K562 (cell line): Measurements from ENCODE around the gene PSPH. TPM values are rescaled to one million over a fixed set of nuclear protein-coding genes. Genes with fewer than 3 reads are reported as not detected.

Experiments used
- ARID2 ChIP-seq: fragments of 450-650 bp; IDR thresholded peaks from 2 replicates; pipeline ENCODE4 v1.6.1; 2017; ENCODE audit warnings: antibody characterized with exemption, mild to moderate bottlenecking
- CREB1 ChIP-seq, 2 experiments: sonication (generic) in 1 of 2; formaldehyde crosslinking in 1 of 2; IDR thresholded peaks; 2 replicates each; pipeline versions ENCODE4 v1.6.1 to v1.8.0; 2012 to 2022; ENCODE audit warnings: inconsistent platforms in 1 of 2, mild to moderate bottlenecking in 1 of 2, missing genetic modification reagents in 1 of 2, moderate library complexity in 1 of 2
- ETV6 ChIP-seq, 3 experiments: fragments of 150-350 bp in 1 of 3; sonication (generic) in 1 of 3; formaldehyde crosslinking in 1 of 3; IDR thresholded peaks; 2 replicates each; pipeline versions ENCODE4 v1.6.1 to v1.8.0; 2014 to 2022; ENCODE audit warnings: borderline replicate concordance in 2 of 3, low read depth in 2 of 3, antibody characterized with exemption in 1 of 3, low read length in 1 of 3, mild to moderate bottlenecking in 1 of 3, missing genetic modification reagents in 1 of 3
- MAFK ChIP-seq: IDR thresholded peaks from 2 replicates; pipeline ENCODE4 v1.6.1; 2011; ENCODE audit warnings: low read length, improper control_type of control experiment
- NR2F6 ChIP-seq: fragments of 450-650 bp; formaldehyde crosslinking; IDR thresholded peaks from 2 replicates; pipeline ENCODE4 v1.4.0; 2020; ENCODE audit warnings: mild to moderate bottlenecking
- POLR3G ChIP-seq: IDR thresholded peaks from 2 replicates; pipeline ENCODE4 v1.6.1; 2011; ENCODE audit not compliant: insufficient read length, insufficient replicate concordance; ENCODE audit errors: extremely low read depth
- TAF9B ChIP-seq: fragments of 450-650 bp; IDR thresholded peaks from 2 replicates; pipeline ENCODE4 v1.6.1; 2018; ENCODE audit warnings: mild to moderate bottlenecking; ENCODE audit not compliant: partially characterized antibody
- ZBTB7A ChIP-seq: IDR thresholded peaks from 2 replicates; pipeline ENCODE4 v1.6.1; 2011; ENCODE audit warnings: low read depth, mild to moderate bottlenecking, low read length, moderate library complexity, borderline replicate concordance; ENCODE audit not compliant: control insufficient read depth
- ZNF324 ChIP-seq: fragments of 250-450 bp; sonication (Bioruptor Pico); IDR thresholded peaks from 2 replicates; pipeline ENCODE4 v1.4.0; 2020; ENCODE audit warnings: mild to moderate bottlenecking
- ZNF780A ChIP-seq: fragments of 250-450 bp; sonication (Bioruptor Pico); IDR thresholded peaks from 2 replicates; pipeline ENCODE4 v1.5.0; 2021; ENCODE audit warnings: mild to moderate bottlenecking
- polyA plus RNA-seq, 8 experiments: library from polyadenylated mRNA; depleted of rRNA in 4 of 8; stranded (reverse) in 5 of 8; unstranded in 3 of 8; fragments of >200 nt; fragmentation: Nextera tagmentation in 2 of 8; fragmentation: Illumina TruSeq in 1 of 8; extraction: Ambion mirVana in 2 of 8; extraction: Trizol in 1 of 8; gene quantifications; 2 replicates each; pipeline versions ENCODE4 v1.2.1 to v1.2.3, GENCODE V29; 2011 to 2014; ENCODE audit warnings: inconsistent platforms in 1 of 8, missing spikeins in 1 of 8
- total RNA-seq, 7 experiments: library from RNA; depleted of rRNA in 6 of 7; stranded (reverse); fragments of >200 nt in 6 of 7; fragmentation: Illumina TruSeq in 2 of 7; extraction: Trizol in 2 of 7; gene quantifications; 2 replicates each; pipeline versions ENCODE4 v1.2.1 to v1.2.3, GENCODE V29; 2011 to 2021; ENCODE audit warnings: low replicate concordance in 1 of 7
- TF ChIP-seq, protein P1 (sequence below), 3 experiments: fragments of 200-800 bp in 1 of 3; sonication (Bioruptor generic) in 1 of 3; sonication (generic) in 1 of 3; formaldehyde crosslinking in 1 of 3; IDR thresholded peaks; 2 replicates each; pipeline versions ENCODE4 v1.6.1 to v1.8.0; 2016 to 2022; ENCODE audit warnings: mild to moderate bottlenecking in 2 of 3, missing compliant biosample characterization in 2 of 3, missing genetic modification characterization in 2 of 3, missing genetic modification reagents in 1 of 3
- TF ChIP-seq, protein P2 (sequence below): fragments of 250-450 bp; sonication (Bioruptor Pico); IDR thresholded peaks from 2 replicates; pipeline ENCODE4 v1.4.0; 2020; ENCODE audit warnings: mild to moderate bottlenecking, moderate library complexity
- TF ChIP-seq, protein P3 (sequence below): fragments of 250-450 bp; sonication (Bioruptor Pico); IDR thresholded peaks from 2 replicates; pipeline ENCODE4 v1.5.0; 2021; ENCODE audit warnings: mild to moderate bottlenecking, moderate library complexity
- TF ChIP-seq, protein P4 (sequence below): fragments of 450-650 bp; IDR thresholded peaks from 2 replicates; pipeline ENCODE4 v1.6.1; 2016; ENCODE audit warnings: borderline replicate concordance

Gene PSPH
- total and polyA plus RNA-seq, 9 of the 15 experiments (the other 6 are each of a cell fraction or from before 2014, with no cell fraction given): 6.3 to 46.8 (median 20.2) TPM

DNA sequence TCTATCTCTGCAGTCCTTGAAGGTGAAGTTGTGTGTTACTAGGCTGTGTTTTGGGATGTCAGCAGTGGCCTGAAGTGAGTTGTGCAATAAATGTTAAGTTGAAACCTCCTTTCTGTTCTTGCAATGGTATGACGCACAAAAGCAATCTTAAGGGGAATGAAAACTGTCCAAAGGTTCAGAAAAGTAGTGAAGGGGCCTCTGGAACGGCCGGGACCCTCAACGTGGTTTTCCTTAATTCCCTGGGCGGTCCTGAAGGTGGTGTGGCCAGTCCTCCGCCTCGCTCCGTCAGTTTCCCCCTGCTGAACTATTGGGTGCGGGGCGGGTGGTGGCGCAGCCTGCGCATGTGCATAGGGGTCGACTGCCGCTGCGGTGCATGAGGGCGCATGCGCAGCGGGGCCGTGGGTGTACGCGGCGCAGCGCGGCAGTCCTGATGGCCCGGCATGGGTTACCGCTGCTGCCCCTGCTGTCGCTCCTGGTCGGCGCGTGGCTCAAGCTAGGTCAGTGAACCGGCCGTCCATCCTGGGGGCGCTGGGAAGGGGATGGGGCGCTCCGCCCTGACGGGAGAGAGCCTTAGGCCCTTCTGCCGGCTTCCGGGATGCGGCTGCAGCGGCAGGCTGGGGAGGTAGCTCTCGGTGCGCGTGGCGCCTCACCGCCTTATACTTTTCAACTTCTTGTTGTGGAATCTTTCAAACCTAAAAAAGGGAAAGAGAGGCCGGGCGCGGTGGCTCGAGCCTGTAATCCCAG lies 12.8 kb upstream of the PSPH start, which contains the start of gene SUMF2 (continued):
- TF ChIP-seq, protein P1, sequence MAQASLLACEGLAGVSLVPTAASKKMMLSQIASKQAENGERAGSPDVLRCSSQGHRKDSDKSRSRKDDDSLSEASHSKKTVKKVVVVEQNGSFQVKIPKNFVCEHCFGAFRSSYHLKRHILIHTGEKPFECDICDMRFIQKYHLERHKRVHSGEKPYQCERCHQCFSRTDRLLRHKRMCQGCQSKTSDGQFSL (CRISPR knock-in tag; IDR thresholded peaks at IDR 0.05): no peak
- TF ChIP-seq, protein P1 (tag; IDR thresholded peaks at IDR 0.05): no peak
- TF ChIP-seq ARID2 (no peak), CREB1 (IDR thresholded peaks at IDR 0.05) (peak; percentile 50), CREB1 (CRISPR knock-in tag; IDR thresholded peaks at IDR 0.05) (no peak), ZNF324 (CRISPR knock-in tag) (no peak), ZBTB7A (no peak), ETV6 (IDR thresholded peaks at IDR 0.05; ENCODE audit: borderline replicate concordance in 1 of 2, low read depth in 2 of 2, low read length in 1 of 2) (no peak), ETV6 (CRISPR knock-in tag; IDR thresholded peaks at IDR 0.05; ENCODE audit: borderline replicate concordance) (no peak), TAF9B (peak; percentile 58), MAFK (no peak), ZNF780A (CRISPR knock-in tag) (peak; percentile 73; the same call in 1 of the 2 replicates), NR2F6 (CRISPR knock-in tag) (no peak; the same call in 1 of the 2 replicates), POLR3G (no peak)
- TF ChIP-seq, protein P2, sequence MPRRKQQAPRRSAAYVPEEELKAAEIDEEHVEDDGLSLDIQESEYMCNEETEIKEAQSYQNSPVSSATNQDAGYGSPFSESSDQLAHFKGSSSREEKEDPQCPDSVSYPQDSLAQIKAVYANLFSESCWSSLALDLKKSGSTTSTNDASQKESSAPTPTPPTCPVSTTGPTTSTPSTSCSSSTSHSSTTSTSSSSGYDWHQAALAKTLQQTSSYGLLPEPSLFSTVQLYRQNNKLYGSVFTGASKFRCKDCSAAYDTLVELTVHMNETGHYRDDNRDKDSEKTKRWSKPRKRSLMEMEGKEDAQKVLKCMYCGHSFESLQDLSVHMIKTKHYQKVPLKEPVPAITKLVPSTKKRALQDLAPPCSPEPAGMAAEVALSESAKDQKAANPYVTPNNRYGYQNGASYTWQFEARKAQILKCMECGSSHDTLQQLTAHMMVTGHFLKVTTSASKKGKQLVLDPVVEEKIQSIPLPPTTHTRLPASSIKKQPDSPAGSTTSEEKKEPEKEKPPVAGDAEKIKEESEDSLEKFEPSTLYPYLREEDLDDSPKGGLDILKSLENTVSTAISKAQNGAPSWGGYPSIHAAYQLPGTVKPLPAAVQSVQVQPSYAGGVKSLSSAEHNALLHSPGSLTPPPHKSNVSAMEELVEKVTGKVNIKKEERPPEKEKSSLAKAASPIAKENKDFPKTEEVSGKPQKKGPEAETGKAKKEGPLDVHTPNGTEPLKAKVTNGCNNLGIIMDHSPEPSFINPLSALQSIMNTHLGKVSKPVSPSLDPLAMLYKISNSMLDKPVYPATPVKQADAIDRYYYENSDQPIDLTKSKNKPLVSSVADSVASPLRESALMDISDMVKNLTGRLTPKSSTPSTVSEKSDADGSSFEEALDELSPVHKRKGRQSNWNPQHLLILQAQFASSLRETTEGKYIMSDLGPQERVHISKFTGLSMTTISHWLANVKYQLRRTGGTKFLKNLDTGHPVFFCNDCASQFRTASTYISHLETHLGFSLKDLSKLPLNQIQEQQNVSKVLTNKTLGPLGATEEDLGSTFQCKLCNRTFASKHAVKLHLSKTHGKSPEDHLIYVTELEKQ (CRISPR knock-in tag): no peak
- TF ChIP-seq, protein P3, sequence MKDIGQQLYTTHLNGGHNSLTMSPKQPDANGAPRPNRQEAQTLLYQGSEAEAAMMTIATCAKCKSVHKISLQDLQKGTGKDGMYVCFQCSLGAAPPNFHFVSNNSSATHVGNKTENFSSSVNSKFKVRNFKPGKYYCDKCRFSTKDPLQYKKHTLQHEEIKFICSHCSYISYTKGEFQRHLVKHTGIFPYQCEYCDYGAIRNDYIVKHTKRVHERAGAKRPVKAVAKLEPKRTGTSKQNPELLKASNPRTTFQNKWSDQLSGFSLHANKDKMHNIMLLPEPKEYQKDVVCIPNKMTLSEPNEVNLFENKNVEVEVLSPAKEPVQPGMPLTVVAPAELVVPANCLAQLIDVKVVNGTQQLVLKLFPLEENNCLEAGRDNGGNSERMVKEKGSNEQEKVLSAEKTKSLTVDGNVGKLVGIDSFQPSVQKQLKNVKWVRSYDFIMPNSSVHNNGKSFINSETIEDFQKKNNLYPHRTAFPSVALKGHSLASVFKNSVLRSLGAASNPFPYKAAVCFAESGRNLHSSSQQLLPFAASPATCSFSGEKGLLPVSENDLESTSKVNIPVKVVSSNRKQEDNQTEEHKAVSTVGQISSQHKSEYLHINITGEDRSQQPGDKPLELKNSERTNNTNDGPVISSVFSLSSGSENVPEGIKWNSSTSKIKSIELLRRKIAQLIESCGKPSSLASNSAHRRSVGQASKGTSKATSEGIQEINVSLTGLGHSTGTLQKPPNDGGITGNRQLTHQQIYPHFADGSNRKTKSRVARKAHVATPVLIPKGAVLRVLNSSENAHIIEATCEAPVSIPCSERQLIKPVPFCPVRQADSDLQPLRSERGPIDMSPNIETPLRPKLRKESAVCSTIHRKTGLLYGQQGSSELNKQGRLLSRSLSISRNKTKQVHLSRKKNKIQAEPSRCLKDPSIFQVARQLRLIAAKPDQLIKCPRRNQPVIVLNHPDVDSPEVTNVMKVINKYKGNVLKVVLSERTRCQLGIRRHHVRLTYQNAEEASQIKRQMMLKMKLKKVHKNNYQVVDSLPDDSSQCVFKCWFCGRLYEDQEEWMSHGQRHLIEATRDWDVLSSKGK (CRISPR knock-in tag): peak; percentile 54; the same call in 1 of the 2 replicates
- TF ChIP-seq, protein P4, sequence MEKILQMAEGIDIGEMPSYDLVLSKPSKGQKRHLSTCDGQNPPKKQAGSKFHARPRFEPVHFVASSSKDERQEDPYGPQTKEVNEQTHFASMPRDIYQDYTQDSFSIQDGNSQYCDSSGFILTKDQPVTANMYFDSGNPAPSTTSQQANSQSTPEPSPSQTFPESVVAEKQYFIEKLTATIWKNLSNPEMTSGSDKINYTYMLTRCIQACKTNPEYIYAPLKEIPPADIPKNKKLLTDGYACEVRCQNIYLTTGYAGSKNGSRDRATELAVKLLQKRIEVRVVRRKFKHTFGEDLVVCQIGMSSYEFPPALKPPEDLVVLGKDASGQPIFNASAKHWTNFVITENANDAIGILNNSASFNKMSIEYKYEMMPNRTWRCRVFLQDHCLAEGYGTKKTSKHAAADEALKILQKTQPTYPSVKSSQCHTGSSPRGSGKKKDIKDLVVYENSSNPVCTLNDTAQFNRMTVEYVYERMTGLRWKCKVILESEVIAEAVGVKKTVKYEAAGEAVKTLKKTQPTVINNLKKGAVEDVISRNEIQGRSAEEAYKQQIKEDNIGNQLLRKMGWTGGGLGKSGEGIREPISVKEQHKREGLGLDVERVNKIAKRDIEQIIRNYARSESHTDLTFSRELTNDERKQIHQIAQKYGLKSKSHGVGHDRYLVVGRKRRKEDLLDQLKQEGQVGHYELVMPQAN: peak; percentile 76
